COR-L47 (cell line): ENCODE measurements around the gene ANKRD62.

Experiments used
- DNase-seq: peaks from one replicate; lab custom pipeline; 2025; lab: John Stamatoyannopoulos, UW

Gene ANKRD62

DNA sequence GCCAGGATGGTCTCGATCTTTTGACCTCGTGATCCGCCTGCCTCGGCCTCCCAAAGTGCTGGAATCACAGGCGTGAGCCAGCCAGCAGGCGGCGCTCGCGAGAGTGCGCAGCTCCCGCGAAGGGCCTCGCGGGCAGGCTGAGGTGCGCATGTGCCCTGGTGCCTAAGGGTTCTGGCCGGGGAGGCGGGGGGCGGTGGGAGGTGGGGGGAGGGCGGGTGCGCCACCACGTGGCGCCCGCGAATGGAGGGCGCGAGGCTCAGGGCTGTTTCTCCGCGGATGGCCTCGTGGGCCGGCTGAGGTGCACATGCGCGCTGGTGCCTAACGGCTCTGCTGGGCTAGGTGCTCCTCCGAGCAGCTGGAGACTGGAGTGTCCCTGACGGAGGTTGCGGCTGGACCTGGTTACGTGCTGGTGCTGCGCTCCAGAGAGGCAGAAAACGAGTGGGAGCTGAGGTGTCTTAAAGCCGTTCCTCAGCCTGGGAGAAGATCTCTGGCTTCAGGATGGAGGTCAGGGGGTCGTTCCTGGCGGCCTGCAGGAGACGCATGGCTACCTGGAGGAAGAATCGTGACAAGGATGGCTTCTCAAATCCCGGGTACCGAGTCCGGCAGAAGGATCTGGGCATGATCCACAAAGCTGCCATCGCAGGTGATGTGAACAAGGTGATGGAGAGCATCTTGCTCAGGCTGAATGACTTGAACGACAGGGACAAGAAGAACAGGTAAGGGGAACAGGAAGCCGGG lies at the start of gene ANKRD62:
ANKRD62 (plus strand) TSS at position 324 of the 738 bp plus-strand sequence; CDS start at position 499, 175 bp downstream.
- no peak for DNase-seq

DNA sequence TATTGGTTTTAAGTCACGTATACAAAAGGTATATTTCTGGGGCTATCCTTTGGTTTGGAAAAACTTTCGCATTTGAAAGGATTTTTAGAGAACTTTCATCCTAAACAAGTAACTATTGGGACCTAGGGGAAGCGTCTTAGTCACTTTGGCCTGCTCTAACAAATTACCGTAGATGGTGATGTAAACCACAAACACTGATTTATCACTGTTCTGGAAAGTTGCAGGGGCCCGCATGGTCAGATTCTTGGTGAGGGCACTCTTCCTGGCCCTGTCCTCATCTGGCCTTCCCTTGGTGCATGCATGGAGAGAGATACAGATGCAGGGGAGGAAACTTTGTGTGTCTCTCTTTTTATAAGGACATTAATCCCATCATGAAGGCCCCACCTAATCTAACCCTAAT lies 49.1 kb upstream of the ANKRD62 start:
- no peak for DNase-seq

DNA sequence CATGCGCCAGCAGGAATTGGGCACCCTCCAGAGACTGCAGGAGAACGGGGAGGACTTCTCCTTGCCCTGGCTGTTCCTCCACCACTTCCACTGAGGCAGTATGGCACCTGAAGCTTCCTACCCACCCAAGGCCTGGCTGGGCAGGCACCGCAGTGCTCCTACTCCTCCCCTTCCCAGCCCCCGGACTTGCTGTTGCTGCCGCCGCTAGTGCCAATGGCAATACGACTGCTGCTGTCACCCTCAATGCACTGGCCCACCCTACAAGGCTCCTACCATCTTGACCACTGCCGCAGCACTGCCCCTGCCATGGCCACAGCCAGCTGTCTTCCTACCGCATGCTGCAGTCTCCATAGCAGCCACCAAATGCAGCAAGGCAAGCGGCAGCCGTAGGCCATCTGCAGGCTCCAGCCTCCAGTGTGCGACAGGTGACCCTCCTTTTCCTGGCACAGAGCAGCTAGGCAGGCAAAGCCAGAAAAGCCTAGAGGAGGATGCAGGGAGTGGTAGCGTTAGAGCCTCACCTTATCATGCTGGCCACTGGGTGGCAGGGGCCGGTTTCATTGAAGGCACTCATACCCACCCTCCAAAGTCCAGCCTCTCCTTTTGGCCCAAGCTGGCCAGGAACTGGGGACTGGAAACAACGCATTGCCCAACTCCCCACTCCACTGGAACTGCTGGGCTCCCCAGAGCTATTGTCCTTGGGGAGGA lies 47.4 kb upstream of the ANKRD62 start:
- no peak for DNase-seq

DNA sequence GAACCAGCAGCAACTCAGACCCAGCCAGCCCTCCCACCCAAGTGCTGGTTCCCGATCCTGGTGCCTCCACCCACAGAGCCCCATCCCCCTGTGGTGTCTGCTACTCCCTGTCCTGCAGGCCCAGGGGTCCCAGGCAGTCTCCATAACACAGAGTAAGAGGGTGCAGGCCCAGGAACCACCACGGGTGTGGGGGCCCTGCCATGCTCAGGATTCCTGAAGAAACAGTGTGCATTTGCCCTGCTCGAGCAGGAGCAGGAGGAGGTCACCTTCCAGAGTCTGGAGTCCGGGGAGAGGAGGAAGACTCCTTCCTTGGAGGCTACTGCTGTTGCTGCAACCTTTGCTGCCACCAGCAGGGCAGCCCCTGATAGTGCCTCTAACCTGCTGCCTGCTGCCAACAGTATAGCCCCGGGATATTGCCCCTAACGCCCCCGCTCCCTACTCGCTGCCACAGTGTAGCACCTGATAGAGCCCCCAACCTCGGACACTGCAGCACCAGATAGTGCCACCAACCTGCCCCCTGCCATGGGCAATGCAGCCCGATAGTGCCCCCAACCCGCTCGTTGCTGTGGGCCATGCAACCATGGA lies 46.8 kb upstream of the ANKRD62 start:
- no peak for DNase-seq

DNA sequence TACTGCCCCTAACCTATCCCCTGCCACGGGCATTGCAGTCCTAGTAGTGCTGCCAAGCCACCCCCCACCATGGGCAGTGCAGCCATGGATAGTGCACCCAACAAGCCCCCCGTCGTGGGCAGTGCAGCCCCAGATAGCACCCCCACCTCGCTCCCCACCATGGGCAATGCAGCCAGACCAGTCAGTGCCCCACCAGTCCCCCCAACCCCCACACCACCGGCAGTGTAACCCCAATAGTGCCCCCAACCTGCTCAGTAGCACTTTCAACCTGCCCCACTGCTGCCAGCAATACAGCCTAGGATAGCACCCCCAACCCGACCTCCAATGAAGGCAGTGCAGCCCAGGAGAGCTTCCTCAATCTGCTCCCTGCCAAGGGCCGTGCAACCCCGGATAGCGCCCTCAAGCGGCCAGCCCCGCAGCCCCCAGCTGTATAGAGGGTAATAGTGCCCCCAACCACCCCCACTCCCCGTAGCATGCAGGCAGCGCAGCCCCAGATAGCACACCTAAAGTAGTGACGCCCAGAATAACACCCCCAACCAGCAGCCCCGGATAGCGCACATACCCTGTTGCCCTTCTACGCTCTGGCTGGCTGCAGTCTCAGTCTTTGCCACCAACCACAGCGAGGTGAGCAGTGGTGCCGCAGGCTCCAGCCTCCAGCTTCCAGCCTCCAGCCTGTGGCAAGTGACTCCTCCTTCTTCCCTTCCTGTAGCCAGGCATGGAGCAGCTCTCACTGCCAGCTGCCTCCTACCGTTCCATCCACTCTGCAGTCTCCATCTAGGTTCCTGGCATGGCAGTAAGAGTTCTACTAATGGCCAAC lies 45.4 kb upstream of the ANKRD62 start:
- DNase-seq, result no peak

DNA sequence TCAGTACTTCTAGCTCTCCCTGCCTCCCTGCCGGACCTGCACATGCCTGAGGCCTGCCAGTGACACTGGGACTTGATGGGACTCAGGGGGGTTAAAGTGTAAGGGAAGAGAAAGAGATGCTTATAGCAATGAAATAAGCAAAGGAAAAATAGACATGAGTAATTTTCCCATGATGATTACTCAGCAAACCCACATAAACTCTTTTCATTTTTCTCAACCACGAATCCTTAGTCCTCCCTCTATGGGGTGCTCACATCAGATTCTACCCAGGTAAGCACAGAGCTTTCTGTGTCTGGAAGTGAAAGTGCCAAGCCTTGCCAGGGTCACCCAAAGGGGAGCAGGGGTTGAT lies 44.8 kb upstream of the ANKRD62 start:
- no peak for DNase-seq

DNA sequence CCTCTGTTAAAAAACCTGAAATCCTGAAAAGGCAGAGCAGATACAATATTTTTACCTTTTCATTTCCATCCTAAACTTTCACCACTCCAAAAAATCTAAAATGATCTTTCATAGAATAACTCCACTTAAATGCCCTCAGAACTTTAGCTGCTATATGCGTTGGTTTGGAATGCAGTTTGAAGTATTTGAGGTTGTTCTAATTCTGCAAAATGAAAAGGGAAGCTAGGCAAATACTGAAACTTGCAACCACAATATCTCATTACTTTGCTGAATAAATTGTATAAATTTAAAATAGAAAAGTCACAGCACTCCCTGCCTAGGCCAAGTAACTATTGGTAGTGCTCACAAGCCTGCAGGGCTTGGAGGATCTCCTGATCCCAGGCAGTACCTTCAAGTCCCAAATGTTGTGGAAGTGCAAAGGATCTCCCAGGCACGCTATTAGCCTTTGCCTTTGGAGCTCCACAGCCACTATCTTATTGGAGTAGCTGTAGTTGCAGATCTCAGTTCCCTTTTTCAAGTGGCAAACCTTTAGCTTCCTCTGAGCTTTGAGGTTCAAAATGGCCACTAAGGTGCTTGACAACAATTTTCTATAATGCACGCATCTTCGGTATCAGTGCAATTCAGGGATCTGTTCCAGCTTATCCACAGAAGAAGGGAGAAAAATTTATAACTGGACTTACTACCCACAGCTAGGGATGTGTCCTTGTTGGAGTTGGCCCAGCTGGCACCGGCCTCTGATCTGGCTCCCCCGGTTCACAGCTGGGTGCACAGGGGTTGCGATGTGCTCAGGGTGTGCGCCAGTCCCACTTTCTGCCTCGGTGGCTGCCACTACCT lies 43.4 kb upstream of the ANKRD62 start:
- no peak for DNase-seq

DNA sequence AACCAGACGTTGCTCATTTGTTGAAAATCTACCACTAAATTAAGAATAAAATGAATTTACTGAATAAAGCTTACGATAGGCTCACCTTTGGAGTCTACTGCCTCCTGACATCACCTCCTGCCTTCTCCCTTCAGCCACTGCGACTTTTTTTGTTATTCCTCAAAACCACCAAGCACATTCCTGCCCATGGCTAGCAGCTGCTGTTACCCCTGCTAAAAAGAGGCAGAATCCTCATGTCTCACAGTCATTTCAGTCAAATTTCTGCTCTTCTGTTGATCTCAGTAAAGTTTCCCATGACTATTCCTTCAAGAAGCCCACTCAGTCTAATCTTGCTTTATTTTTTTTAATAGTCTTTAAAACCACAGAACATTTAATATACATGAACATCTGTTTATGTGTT lies 40.8 kb upstream of the ANKRD62 start:
- DNase-seq, result no peak

DNA sequence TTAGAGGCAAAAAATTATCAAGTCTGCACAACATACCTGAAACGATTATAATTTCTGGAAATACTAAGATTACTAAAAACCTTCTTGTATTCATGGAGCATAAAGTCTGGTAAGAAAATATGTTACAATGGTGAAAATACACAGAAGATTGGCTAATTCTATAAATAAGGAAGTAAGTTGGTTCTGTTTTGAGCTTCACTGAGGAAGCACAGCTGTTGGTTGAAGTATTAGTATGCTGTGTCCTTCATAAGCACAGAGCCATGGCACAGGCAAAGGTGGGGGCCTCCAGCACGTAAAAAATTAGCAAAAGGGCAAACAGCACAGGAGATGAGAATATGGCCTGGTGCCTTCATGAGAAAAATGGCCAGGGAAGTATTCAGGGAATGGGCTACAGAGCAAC lies 40.4 kb upstream of the ANKRD62 start:
- DNase-seq, result no peak

DNA sequence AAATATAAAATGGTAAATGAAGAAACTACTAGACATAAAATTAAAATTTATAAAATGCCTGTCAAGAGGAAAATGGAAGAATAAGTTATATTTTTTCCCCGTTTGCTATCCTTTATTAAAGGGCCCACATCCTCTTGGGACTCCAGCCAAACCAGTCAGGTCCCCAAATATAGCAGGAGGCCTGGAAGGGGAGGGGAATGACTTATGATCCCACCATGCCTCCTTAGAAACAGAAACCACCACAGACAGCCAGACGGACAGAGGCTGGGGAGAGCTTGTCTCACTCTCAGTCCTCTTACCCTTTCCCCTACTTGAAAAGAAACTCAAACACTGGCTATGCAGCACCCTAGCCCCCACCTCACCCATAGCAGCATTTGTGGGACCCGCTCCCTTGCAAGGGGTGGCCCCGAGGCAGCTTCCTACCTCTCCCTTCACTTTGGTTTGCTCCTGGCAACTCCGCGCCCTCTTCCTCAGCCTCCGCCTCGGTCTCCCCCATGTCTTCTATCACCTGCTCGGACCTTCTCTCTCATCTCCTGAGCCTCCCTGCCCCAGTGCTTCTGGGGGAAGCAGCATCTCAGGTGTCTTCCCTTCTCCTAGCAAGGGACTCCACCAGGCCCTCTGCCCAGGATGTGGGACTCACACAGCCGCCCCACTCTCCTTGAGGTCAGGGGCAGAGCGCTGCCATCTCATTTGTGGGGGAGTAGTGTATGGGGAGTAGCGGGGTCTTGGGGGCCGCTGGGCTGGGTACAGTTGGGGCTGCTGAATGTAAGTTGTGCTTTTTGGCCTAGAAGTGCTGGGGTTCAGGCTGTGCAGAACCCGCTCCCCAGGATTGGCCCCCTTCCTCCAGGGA lies 37.4 kb upstream of the ANKRD62 start:
- DNase-seq, result no peak

DNA sequence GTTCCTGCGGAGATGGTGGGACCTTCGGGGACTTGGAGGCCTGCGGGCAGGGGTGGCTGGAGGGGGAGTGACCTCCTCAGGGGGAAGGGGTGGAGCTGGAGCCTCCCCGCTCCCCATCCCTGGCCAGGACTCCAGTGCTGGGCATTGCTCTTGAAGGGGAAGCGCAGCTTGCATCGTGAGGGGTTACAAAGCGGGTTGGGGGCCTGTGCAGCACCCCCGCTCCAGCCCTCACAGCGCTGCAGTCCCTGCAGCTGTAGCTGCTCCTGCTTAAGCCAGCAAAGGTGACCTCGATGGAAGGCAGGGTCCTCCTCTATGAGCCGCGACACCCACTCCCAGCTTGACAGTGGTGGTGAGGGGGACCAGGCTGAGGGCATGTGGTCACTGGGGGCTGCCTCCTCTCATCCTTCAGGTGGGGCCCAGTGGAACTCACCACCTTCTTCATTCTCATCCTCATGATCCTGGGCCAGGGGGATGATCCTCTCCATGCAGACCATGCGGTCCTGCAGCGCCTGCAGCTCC lies 36.7 kb upstream of the ANKRD62 start:
- DNase-seq, result no peak

DNA sequence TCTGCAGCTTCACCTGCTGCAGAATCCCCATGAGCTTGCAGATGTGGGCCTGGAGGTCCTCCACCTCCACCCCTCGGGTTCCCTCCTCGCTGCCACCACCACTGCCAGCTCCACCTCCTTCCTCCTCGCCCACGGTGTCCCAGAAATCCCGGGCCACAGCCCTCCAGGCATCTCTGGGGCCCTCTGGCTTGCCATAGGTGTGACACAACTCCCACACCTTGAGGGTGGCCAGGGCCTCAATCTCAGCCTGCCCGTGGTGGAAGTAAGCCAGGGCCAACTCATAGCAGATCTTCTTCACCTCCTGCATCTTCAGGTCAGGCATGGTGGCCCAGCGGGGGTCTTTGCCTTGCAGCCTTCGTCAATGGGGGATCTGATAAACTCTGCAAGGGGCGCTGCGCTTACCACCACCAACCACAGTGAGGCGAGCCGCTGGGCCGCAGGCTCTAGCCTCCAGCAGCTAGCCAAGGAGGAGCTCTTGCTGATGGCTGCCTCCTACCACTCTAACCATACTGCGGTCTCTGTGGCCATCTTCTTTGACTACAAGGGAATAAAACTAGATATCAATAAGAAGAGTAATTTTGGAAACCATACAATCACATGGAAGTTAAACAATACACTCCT lies 36.1 kb upstream of the ANKRD62 start:
- no peak for DNase-seq

DNA sequence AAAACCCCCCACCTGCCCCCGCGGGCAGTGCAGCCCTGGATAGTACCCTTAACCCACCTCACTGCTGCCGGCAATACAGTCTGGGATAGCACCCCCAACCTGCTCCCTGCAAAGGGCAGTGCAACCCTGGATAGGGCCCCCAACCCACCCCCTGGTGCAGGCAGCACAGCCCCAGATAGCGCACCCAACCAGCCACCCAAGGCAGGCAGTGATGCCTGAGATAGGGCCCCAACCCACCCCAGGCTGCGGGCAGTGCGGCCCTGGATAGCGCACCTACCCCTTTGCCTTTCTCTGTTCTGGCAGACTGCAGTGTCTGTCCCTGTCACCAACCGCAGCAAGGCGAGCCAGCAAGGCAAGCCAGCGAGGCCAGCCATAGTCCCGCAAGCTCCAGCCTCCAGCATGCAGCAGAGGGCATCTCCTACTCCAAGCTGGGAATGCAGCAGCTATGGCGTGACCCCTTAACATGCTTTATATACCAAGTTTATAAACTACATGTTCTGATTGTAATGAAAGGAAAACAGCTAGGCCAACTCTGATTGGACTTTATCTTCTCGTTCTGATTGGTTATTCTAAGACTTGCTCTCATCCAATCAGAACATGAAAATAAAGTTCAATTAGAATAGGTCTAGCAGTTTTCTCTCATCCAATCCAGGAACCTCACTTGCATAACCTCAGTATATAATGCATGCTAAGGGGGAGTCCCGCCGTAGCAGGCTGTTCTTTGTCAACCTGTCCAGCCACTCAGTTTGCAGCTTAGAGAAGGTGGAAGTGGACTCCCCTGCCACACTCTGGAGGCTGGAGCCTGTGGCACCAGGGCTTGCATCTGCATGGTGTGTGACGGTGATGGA lies 34.1 kb upstream of the ANKRD62 start:
- DNase-seq, result no peak

DNA sequence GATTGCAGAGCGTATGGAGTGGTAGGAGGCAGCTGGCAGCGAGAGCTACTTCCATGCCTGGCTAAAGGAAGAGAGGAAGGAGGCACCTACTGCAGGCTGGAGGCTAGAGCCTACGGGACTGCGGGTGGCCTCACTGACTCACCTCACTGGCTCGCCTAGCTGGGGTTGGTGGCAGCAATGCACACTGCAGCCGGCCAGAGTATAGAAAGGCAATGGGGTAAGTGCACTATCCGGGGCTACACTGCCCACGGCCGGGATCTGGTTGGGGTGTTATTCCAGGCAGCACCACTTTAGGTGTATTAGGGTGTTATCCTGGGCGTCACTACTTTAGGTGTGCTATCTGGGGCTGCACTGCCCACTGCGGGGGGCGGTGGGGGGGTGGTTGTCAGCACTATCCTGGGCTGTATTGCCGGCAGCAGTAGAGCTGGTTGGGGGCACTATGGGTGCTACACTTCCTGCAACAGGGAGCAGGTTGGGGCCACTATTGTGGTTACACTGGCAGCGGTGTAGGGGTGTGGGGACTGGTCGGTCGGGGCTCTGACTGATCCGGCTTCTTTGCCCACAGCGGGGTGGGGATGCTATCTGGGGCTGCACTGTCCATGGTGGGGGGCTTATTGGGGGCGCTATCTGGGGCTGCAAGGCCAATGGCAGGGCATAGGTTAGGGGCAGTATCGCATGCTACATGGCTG lies 33.3 kb upstream of the ANKRD62 start:
- DNase-seq, result no peak

DNA sequence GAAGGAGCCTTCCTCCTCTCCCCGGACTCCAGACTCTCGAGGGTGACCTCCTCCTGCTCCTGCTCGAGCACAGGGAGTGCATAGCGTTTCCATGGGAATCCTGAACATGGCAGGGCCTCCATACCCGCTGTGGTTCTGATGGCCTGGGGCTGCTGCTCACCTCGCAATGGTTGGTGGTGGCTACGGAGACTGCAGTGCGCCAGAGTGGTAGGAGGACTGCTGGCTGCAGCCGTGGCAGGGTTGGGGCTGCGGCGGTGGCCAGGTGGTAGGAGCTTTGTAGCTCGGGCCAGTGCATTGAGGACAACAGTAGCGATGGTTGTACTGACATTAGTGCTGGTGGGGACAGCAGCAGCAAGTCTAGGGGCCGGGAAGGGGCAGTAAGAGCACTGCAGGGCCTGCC lies 32.0 kb upstream of the ANKRD62 start:
- no peak for DNase-seq

DNA sequence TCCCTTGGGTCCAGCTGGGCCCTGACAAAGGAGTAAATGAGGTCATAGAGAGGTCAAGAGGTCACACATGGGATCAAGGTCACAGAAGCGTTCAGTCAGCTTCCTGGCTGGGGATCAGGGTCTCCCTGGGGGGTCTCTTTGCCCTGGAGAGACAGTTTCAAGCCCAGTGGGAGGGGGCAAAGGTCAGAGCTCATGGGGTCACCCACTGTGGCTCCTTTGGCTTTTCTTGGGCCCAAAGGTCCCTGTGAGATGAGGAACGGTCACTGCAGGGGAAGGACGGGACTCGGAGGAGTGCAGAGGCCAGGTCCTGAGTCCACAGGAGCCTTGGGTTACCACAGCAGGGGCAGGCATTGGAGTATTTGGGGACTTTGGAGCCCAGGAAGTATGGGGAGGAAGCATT lies 30.7 kb upstream of the ANKRD62 start:
- DNase-seq, result no peak

DNA sequence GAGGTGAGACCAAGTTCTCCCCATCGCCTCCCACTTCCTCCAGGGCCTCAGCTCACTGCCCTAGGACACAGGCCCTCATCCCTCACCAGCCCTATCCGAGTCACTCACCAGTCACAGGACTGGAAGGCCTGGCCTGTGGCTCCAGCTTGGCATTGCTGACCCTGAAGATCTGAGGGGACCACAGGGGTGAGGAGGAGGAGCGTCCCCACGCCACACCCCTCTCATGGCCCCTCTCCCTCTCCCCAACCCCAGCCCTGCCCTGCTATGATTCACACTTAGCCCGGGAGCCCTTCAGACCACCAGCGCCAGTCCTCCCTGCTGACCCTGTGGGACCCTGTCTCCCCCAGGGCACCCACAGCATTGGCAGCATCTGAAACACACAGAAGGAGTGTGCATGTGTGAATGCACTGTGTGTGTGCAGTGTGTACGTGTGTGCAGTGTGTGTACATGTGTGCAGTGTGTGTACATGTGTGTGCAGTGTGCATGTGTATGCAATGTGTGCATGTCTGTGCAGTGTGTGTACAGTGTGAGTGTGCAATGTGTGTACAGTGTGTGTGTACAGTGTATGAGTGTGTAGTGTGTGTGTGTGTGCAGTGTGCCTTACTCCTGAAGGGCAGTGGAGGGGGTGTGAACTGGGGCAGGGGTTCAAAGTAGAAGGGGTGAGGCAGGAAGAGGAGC lies 29.4 kb upstream of the ANKRD62 start:
- no peak for DNase-seq

DNA sequence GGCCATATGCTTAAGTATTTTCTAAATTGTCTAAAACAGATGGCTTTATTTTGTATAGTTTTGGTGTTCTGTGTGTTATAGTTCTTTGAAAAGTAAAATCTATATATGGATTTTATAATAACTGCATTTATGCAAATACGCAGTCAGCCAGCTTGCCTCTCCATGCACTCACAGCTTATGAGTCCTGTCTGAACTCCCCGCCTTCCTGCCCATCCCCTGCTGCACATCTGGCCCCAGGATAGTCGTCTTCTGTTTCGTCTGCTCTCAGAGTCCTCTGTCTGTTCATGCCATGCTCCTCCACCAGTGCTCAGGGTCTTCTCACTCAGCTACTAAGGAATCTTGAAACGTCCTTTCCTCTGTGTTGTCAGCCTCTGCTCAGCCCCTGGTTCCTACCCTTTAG lies 28.2 kb upstream of the ANKRD62 start:
- DNase-seq, result no peak
